Astrocyte of the cerebellum (primary cell): Measurements from ENCODE around the gene MPG.

Experiments
- DNase-seq: peaks from one replicate; pipeline ENCODE4 v3.0.0-alpha.2; 2011; ENCODE audit warnings: low read depth
- H3K4me3 ChIP-seq: 2 replicates; pipeline ENCODE4 v1.5.1; 2011; ENCODE audit warnings: mild to moderate bottlenecking, low read depth, low read length, moderate library complexity
- in situ Hi-C: cut with HindIII; loops from 2 replicates; pipeline ENCODE4 v1.10.0; 2017; ENCODE audit warnings: low sequenced_read_pairs
- TF ChIP-seq, protein P1 (sequence below): IDR thresholded peaks from 2 replicates; pipeline ENCODE4 v1.5.1; 2012; ENCODE audit warnings: low read length, low read depth, moderate library complexity, mild to moderate bottlenecking; ENCODE audit errors: missing control alignments

The MPG gene

DNA sequence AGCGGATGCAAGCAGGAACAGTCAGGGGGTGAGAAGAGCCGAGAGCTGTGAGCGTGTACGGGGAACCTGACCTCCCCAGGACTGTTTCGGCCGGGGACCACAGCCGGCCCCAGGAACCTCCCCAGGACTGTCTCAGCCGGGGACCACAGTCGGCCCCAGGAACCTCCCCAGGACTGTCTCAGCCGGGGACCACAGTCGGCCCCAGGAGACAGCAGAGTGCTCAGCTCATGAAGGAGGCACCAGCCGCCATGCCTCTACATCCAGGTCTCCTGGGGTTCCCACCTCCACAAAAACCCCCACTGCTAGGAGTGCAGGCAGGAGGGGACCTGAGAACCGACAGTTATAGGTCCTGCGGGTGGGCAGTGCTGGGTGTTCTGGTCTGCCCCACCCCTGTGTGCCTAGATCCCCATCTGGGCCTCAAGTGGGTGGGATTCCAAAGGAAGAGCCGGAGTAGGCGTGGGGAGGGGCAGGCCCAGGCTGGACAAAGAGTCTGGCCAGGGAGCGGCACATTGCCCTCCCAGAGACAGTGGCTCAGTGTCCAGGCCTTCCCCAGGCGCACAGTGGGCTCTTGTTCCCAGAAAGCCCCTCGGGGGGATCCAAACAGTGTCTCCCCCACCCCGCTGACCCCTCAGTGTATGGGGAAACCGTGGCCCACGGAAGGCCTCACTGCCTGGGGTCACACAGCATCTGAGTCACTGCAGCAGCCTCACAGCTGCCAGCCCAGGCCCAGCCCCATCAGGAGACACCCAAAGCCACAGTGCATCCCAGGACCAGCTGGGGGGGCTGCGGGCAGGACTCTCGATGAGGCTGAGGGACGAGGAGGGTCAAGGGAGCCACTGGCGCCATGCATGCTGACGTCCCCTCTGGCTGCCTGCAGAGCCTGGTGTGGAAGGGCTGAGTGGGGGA, 9.9 kb upstream of the MPG start:
- TF ChIP-seq, protein P1, sequence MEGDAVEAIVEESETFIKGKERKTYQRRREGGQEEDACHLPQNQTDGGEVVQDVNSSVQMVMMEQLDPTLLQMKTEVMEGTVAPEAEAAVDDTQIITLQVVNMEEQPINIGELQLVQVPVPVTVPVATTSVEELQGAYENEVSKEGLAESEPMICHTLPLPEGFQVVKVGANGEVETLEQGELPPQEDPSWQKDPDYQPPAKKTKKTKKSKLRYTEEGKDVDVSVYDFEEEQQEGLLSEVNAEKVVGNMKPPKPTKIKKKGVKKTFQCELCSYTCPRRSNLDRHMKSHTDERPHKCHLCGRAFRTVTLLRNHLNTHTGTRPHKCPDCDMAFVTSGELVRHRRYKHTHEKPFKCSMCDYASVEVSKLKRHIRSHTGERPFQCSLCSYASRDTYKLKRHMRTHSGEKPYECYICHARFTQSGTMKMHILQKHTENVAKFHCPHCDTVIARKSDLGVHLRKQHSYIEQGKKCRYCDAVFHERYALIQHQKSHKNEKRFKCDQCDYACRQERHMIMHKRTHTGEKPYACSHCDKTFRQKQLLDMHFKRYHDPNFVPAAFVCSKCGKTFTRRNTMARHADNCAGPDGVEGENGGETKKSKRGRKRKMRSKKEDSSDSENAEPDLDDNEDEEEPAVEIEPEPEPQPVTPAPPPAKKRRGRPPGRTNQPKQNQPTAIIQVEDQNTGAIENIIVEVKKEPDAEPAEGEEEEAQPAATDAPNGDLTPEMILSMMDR, result no peak
- H3K4me3 ChIP-seq, result no peak overlapping the region
- DNase-seq, result no peak
- in situ Hi-C loops, result no loop called here

DNA sequence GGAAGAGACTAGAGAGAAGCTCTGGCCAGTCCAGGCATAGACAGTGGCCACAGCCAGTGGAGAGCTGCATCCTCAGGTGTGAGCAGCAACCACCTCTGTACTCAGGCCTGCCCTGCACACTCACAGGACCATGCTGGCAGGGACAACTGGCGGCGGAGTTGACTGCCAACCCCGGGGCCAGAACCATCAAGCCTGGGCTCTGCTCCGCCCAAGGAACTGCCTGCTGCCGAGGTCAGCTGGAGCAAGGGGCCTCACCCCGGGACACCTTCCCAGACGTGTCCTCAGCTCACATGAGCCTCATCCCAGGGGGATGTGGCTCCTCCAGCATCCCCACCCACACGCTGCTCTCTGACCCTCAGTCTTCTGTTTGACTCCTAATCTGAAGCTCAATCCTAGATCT, 8.8 kb upstream of the MPG start:
- in situ Hi-C loops, result no loop called here
- no peak for DNase-seq
- H3K4me3 ChIP-seq, result no peak overlapping the region

GRCh38 chr16:71210-71539, 6.8 kb upstream of the MPG start:
- peak overlapping the region; percentile 59 for H3K4me3 ChIP-seq
- in situ Hi-C loops, result no loop called here
- TF ChIP-seq, protein P1, result no peak
- no peak for DNase-seq

More for the DNA sequence above, 8.8 kb upstream of the MPG start:
- TF ChIP-seq, protein P1, result no peak

DNA sequence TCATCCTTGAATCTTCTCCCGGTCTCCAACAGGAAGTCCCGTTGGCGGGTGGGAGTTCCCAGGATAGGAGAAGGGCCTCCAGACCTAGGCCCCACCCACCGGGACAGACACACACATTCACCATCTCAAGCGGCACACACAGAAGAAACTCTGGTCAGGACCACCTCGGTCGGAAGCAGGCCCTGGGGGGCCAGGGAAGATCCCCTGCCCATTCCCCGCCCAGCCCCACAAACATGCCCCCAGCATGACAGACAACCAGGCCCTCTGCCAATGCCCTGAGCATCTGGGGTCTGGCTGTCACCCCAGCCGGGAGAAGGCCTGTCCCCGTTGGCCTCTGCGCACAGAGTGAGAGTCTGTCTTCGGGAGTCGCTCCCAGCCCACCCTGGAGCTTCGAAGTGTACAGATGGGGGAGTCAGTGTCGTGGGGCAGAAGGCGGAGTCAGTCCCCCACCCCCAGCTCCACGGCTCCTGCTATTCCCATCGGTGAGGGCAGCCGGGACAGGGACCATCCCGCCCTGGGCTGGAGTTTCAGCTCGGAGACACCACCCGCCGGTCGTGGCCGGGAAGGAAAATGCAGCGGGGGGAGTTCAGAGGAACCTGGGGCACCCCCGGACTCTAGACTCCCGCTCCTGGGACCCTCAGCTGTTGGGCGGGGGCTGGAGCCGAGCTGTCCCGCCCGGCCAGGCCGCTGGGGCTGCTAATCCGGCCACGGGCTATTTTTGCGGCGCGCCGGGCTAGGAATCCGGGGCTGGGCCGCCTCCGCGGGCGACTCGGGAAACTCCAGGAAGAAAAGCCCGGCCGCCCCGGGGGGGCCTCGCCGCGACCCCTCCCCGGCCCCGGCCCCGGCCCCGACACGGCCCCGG, 6.3 kb upstream of the MPG start:
- in situ Hi-C loops, result no loop called here
- H3K4me3 ChIP-seq, result peak overlapping the region; percentile 59
- DNase-seq, result no peak
- TF ChIP-seq, protein P1, result peak; percentile 4

- DNase-seq, result no peak
- in situ Hi-C loops, result no loop called here
- H3K4me3 ChIP-seq, result peak within 1 kb of the TSS; percentile 59
- TF ChIP-seq, protein P1, result no peak
Measured at GRCh38 chr16:72561-73548, 5.2 kb upstream of the MPG start, which contains the start of gene RHBDF1. TSS of gene RHBDF1 (minus strand) at chr16:72631. CDS start at chr16:65015, 7,616 bp downstream.
